ENCODE results near the gene TCERG1L.
"Not testable (repeated sequence)": the region's sequence is repeated elsewhere in the genome, so short reads cannot be mapped to it uniquely, and the experiment has no call there.

Gene TCERG1L

DNA sequence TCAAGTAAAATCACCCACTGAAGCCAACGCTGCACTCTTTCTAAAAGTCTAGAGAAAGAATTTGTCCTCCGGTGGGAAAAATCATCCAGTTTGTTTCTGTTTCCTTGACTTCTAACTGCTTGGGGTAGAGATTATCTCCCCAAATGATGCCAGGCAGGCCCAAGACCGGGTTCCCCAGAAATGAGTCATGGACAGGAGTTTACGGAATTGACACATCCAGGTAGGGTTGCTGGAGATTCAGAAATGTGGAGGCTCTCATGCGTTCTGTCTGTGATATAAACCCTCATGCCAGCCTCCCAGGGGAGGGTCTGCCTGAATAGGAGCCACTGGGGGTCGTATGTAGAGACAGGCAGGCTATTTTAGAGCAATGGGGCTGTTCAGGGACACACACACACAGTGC lies 230.9 kb downstream of the TCERG1L start:
- DNase-seq = no peak

GRCh38 chr10:131079314-131079713 lies 232.2 kb downstream of the TCERG1L start:
- DNase-seq = no peak

- not testable (repeated sequence) for DNase-seq
Measured at GRCh38 chr10:131078882-131079280, 232.6 kb downstream of the TCERG1L start.

- no peak for DNase-seq
Measured at GRCh38 chr10:131078131-131078881, 233.2 kb downstream of the TCERG1L start.

GRCh38 chr10:131077724-131078123 lies 233.8 kb downstream of the TCERG1L start:
- no peak for DNase-seq

DNA sequence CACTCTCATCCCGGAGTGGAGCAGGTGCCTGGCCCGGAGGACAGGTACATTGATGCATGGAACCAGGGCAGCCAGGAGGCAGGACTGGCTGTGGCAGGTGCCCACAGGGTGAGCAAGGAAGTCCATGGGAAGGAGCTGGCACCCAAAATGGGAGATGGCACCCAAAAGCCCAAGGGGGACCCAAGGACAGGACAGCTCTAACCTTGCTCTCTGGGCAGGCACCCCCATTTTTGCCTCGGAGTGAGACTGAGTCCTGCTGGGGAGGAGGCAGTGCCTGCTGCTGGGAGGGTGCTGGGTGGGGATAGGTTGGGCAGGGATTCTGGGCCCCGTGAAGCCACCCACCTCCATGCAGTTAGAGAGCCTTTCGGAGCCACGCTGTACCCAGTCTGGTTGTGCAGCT lies 234.5 kb downstream of the TCERG1L start:
- DNase-seq = no peak

GRCh38 chr10:131076356-131076755 lies 235.2 kb downstream of the TCERG1L start:
- no peak for DNase-seq

DNA sequence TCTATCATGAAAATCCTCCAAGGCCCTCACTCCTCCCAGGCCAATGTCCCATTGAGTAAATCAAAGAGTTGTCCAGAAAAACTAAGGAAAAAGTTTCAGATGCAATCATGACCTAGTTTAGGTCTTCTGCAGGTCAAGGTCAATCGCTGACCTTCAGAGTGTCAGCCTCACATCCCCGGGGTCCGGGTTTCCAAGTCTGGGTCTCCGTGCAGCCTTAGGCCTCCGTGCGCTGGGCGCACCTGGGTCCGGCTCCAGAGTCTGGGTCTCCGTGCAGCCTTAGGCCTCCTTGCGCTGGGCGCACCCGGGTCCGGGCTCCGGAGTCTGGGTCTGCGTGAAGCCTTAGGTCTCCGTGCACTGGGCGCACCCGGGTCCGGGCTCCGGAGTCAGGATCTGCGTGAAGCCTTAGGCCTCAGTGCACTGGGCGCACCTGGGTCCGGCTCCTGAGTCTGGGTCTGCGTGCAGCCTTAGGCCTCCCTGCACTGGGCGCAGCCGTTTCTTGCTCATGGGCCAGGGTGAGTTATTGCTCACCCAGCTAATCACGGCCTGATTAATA lies 236.2 kb downstream of the TCERG1L start:
- no peak for DNase-seq

GRCh38 chr10:131074682-131075081 lies 236.8 kb downstream of the TCERG1L start:
- DNase-seq = no peak

DNA sequence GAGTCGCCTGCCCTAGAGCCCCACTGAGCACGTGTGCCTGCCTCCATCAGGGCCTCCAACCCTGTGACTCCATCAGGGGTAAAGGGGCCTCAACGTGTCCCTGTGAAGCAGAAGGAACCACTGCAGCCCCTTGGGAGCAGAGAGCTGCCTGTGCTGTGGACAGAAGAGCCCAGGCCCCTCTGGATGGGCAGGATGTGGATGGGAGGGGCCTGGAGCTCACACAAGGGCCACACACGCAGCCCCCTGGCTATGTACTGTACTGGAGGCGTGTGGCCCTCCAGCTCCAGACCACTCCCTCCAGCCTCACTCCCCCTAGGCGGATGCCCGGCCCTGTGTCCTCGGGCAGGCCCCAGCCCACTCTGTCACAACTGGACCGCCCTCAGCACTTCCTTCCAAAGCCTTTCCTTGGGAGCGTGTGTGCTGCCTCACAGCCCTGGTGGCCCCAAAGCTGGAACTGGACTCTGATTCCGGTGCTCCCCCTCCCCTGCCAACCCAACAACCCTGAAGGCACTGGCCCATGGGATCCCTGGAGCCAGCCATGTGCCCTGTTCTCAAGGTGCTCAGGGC lies 238.0 kb downstream of the TCERG1L start:
- no peak for DNase-seq

- no peak for DNase-seq
Measured at GRCh38 chr10:131072651-131073468, 238.7 kb downstream of the TCERG1L start.

DNA sequence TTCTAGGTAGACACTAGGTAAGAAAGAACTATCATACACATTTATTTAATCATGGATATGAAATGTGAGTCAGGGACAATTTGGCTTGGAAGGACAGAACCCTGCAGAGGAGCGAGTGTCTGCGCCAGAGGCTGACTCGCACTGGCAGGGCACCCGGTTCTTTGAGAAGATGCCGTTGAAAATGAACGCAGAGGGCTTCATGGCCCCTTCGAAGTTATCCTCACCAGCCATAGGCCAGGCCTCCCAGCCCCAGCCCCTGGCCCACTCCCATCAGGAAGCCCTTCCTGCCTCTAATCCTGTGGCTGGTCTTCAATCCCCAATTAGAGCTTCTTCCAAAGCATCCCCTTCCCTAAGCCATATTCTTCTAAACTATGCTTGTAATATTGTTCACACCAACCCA lies 239.8 kb downstream of the TCERG1L start:
- no peak for DNase-seq

GRCh38 chr10:131070856-131071255 lies 240.7 kb downstream of the TCERG1L start:
- no peak for DNase-seq

GRCh38 chr10:131068760-131069159 lies 242.8 kb downstream of the TCERG1L start:
- DNase-seq = no peak

GRCh38 chr10:131068311-131068710 lies 243.2 kb downstream of the TCERG1L start:
- no peak for DNase-seq

DNA sequence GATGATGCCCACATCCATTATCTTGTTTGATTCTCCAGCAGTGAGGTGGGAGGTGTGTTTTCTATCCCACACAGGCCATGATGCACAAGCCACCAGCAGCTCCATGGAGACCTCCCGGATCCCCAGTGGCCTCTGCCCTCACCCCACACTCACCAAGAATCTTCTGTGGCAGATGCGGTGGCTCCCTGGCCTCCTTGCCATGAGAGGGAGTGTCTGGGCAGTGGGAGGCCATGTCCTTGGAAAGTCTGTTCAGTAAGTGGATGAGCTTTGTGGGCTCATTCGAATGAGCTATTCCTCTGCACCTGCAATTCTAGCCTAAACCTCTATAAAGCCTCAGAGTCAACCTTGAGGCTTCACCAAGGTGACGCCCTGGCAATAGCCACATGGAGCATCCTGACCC lies 243.8 kb downstream of the TCERG1L start:
- DNase-seq = no peak

GRCh38 chr10:131065673-131066305 lies 245.7 kb downstream of the TCERG1L start:
- DNase-seq = no peak

GRCh38 chr10:131063311-131063710 lies 248.2 kb downstream of the TCERG1L start:
- DNase-seq = no peak

DNA sequence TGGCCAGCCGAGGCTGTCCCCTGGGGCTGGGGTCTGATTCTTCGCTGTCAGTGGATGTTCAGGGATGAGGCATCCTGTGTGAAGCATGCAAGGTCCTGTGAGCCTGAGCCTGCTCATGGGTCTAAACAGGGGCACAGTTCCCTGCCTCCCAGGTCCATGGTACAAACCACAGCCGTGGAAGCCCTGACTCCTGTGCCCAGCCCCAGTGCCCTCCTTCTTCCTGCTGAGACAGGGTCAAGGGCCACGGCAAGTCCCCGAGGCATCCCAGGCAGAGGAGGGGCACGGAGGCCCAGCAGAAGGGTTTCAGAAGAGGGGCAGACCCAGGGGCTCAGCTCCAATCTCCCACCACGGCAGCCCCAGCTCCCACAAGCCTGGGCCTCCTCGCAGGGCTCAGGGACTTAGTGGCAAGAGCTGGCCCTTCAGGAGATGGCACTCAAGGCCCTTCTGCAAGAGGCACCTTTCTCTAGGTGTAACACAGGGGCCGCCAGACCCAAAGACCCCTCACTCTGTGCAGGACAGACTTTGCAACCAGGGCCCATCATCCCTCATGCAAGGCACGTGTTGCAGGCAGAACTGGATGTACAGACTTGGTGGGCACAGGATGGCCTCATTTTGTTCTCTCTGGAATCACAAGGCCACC lies 248.8 kb downstream of the TCERG1L start:
- DNase-seq = no peak

- no peak for DNase-seq
Measured at GRCh38 chr10:131061216-131061615, 250.3 kb downstream of the TCERG1L start.

DNA sequence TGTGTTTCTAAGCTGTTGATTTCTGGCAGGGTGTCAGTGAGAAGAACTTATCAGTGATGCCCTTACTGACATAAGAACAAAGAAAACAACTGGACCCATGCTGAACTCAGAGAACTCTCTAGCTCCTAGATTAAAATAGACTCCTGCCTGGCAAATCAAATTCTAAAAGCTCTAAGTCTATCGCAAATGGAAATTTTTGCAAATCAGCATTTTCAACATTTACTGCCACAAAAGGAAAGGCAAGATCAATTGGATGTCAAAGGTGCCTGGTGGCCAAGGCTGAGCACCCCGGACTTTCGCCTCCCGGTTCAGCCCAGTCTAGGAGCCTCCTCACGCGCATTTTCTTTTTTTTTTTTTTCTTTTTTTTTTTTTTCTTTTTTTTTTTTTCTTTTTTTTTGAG lies 251.6 kb downstream of the TCERG1L start:
- no peak for DNase-seq

- DNase-seq = no peak
Measured at GRCh38 chr10:131058799-131059198, 252.7 kb downstream of the TCERG1L start.

GRCh38 chr10:131056781-131057180 lies 254.7 kb downstream of the TCERG1L start:
- DNase-seq = no peak
